GM11168 (cell line): ENCODE data around the gene INSYN2B.

Source experiments
- in situ Hi-C: fragments of 300-500 bp; cut with MboI; formaldehyde crosslinking; loops from one replicate; pipeline ENCODE4 v1.12.0; 2022; ENCODE audit warnings: low sequenced_read_pairs; ENCODE audit not compliant: unreplicated experiment

The INSYN2B gene

GRCh38 chr5:169827769-169828168, 152.5 kb downstream of the INSYN2B start:
- in situ Hi-C loops = no loop called here

DNA sequence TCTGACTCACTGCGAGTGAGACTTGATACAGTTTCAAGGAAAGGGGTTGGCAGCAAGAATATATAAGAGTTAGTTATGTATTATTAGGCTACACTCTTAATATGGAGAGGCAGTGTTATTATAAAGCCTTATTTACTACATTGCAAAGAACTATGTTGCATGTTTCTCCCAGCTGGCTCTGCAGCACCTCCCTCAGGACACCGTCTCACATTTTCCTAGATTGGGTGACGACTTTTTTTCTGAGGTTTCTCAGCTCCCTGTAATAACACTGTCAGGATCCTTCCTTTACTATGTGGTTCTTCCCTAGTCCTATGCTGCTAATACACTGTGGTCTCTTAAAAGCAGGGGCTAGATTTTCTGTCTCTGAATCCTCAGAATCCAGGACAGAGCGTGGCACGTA, 153.7 kb downstream of the INSYN2B start:
- in situ Hi-C loops = no loop called here

DNA sequence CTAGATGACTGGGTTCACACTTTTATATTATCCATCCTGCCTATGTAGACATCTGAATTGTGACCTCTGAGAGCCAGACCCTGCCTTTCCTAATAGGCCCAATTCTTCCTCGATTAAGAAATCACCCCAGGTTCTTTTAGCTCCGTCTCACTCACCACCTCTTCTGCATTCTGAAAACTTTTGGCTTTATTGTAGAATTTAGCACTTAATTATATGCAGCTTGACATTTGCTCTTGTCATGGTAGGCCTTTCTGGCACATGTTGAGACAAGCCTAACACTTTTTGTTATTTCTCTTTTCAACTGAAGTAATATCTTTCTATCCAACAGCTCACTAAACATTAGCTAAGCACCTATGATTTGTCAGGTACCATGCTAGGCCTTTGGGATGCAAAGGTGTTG, 163.3 kb downstream of the INSYN2B start:
- in situ Hi-C loops = no loop called here

GRCh38 chr5:169814522-169814921, 165.8 kb downstream of the INSYN2B start:
- in situ Hi-C loops = no loop called here
